OCI-LY1 (cell line): ENCODE data around the gene PTPRN2.

Source experiments
- H2AFZ ChIP-seq: fragments of 200-600 bp; sonication (generic), shearing (Covaris generic); 2 replicates; pipeline ENCODE4 v1.6.0; 2014; ENCODE audit warnings: antibody characterized with exemption, mild to moderate bottlenecking, low read length
- H3F3A ChIP-seq: fragments of 200-600 bp; sonication (generic), shearing (Covaris generic); 2 replicates; pipeline ENCODE4 v1.6.0; 2014; ENCODE audit warnings: mild to moderate bottlenecking, antibody characterized with exemption, low read length, moderate library complexity; ENCODE audit not compliant: insufficient read depth
- H3K27ac ChIP-seq: fragments of 200-600 bp; sonication (generic); 2 replicates; pipeline ENCODE4 v1.5.1; 2014; ENCODE audit warnings: low read length, mixed run types, mild to moderate bottlenecking, low read depth; ENCODE audit not compliant: poor library complexity, severe bottlenecking
- H3K27me3 ChIP-seq: fragments of 200-600 bp; sonication (generic); 2 replicates; pipeline ENCODE4 v1.6.0; 2014; ENCODE audit warnings: antibody characterized with exemption, mild to moderate bottlenecking, low read length, moderate library complexity; ENCODE audit not compliant: insufficient read depth
- H3K36me3 ChIP-seq: fragments of 200-600 bp; sonication (generic); 2 replicates; pipeline ENCODE4 v1.6.1; 2014; ENCODE audit warnings: mild to moderate bottlenecking, antibody characterized with exemption, low read length, moderate library complexity, mixed read lengths; ENCODE audit not compliant: insufficient read depth
- H3K4me1 ChIP-seq: fragments of 200-600 bp; sonication (generic); 2 replicates; pipeline ENCODE4 v1.5.1; 2014; ENCODE audit warnings: mild to moderate bottlenecking, low read length, moderate library complexity; ENCODE audit not compliant: insufficient read depth, severe bottlenecking
- H3K4me2 ChIP-seq: fragments of 200-600 bp; sonication (generic), shearing (Covaris generic); 2 replicates; pipeline ENCODE4 v1.6.1; 2014; ENCODE audit warnings: low read length
- H3K4me3 ChIP-seq: fragments of 200-600 bp; sonication (generic); 2 replicates; pipeline ENCODE4 v1.5.1; 2014; ENCODE audit warnings: low read length, low read depth, mild to moderate bottlenecking, mixed read lengths; ENCODE audit not compliant: poor library complexity, severe bottlenecking
- H3K79me2 ChIP-seq: fragments of 200-600 bp; shearing (Covaris generic); 2 replicates; pipeline ENCODE4 v1.6.1; 2016; ENCODE audit warnings: mixed run types, low read length, mixed read lengths; ENCODE audit not compliant: insufficient read depth
- H3K9ac ChIP-seq: fragments of 200-600 bp; sonication (generic), shearing (Covaris generic); 2 replicates; pipeline ENCODE4 v1.6.1; 2014; ENCODE audit warnings: mild to moderate bottlenecking, low read length, mixed read lengths
- H3K9me2 ChIP-seq: fragments of 200-600 bp; sonication (generic), shearing (Covaris generic); 2 replicates; pipeline ENCODE4 v1.6.1; 2014; ENCODE audit warnings: low read depth, mild to moderate bottlenecking, low read length, mixed read lengths
- H3K9me3 ChIP-seq: fragments of 200-600 bp; shearing (Covaris generic); 2 replicates; pipeline ENCODE4 v1.6.1; 2014; ENCODE audit warnings: low read length, mixed read lengths
- H4K20me1 ChIP-seq: fragments of 200-600 bp; sonication (generic), shearing (Covaris generic); 2 replicates; pipeline ENCODE4 v1.6.0; 2016; ENCODE audit warnings: mild to moderate bottlenecking, low read length; ENCODE audit not compliant: insufficient read depth
- CTCF ChIP-seq: fragments of 200-600 bp; sonication (generic), shearing (Covaris generic); IDR thresholded peaks from 2 replicates; pipeline ENCODE4 v1.5.1; 2017; ENCODE audit warnings: mild to moderate bottlenecking, antibody characterized with exemption, low read length, moderate library complexity, mixed read lengths
- EZH2 ChIP-seq: fragments of 200-600 bp; sonication (generic), shearing (Covaris generic); IDR thresholded peaks from 2 replicates; pipeline ENCODE4 v1.8.0; 2017; ENCODE audit warnings: borderline replicate concordance, mixed run types, mild to moderate bottlenecking, antibody characterized with exemption, low read length, moderate library complexity, mixed read lengths

Gene PTPRN2

GRCh38 chr7:157645539-157645938 lies 942.1 kb downstream of the PTPRN2 start:
- Histone ChIP-seq H3K27ac (no peak overlapping the region), H3K4me3 (no peak overlapping the region), H3F3A (no peaks in the 10 kb centered on the region), H3K27me3 (peaks cover 4% of the 10 kb centered on the region; the same call in 1 of the 2 replicates), H4K20me1 (no peaks in the 10 kb centered on the region), H2AFZ (no peak overlapping the region), H3K36me3 (no peaks in the 10 kb centered on the region), H3K4me1 (no peaks in the 10 kb centered on the region), H3K9ac (no peak overlapping the region), H3K79me2 (no peaks in the 10 kb centered on the region), H3K4me2 (no peak overlapping the region), H3K9me2 (no peaks in the 10 kb centered on the region), H3K9me3 (no peaks in the 10 kb centered on the region; the same call in 1 of the 2 replicates)
- no peak for TF ChIP-seq CTCF
- TF ChIP-seq EZH2: no peak

GRCh38 chr7:157644946-157645345 lies 942.7 kb downstream of the PTPRN2 start:
- H3K36me3 ChIP-seq: no peaks in the 10 kb centered on the region
- H3K4me3 ChIP-seq: no peak overlapping the region
- no peak overlapping the region for H3K9ac ChIP-seq
- no peaks in the 10 kb centered on the region for H4K20me1 ChIP-seq
- no peak overlapping the region for H3K4me2 ChIP-seq
- H3K9me2 ChIP-seq: no peaks in the 10 kb centered on the region
- no peak overlapping the region for H2AFZ ChIP-seq
- no peaks in the 10 kb centered on the region for H3F3A ChIP-seq
- peaks cover 9% of the 10 kb centered on the region; the same call in 1 of the 2 replicates for H3K27me3 ChIP-seq
- TF ChIP-seq CTCF (no peak), EZH2 (no peak)
- H3K9me3 ChIP-seq: peaks cover 3% of the 10 kb centered on the region; the same call in 1 of the 2 replicates
- H3K79me2 ChIP-seq: no peaks in the 10 kb centered on the region
- H3K27ac ChIP-seq: no peak overlapping the region
- H3K4me1 ChIP-seq: no peaks in the 10 kb centered on the region

GRCh38 chr7:157643525-157643970 lies 944.1 kb downstream of the PTPRN2 start:
- no peaks in the 10 kb centered on the region for H3K79me2 ChIP-seq
- no peaks in the 10 kb centered on the region for H4K20me1 ChIP-seq
- no peak overlapping the region for H3K27ac ChIP-seq
- no peak overlapping the region for H2AFZ ChIP-seq
- H3K9ac ChIP-seq: no peak overlapping the region
- TF ChIP-seq EZH2 (no peak), CTCF (no peak)
- H3K4me2 ChIP-seq: no peak overlapping the region
- no peaks in the 10 kb centered on the region for H3K4me1 ChIP-seq
- peaks cover 15% of the 10 kb centered on the region; the same call in 1 of the 2 replicates for H3K27me3 ChIP-seq
- H3K9me2 ChIP-seq: no peaks in the 10 kb centered on the region
- H3K36me3 ChIP-seq: no peaks in the 10 kb centered on the region
- H3K9me3 ChIP-seq: peaks cover 7% of the 10 kb centered on the region; the same call in 1 of the 2 replicates
- no peaks in the 10 kb centered on the region for H3F3A ChIP-seq
- H3K4me3 ChIP-seq: no peak overlapping the region
